Trophoblast cell (in vitro differentiated cells and primary cell): ENCODE data around the gene ARID3B.

Experiments
- DNase-seq, 2 donors: peaks; one replicate each; pipeline ENCODE4 v3.0.0-alpha.2; 2016
- H2AFZ ChIP-seq: 2 replicates; pipeline ENCODE4 v1.6.1; 2013; ENCODE audit warnings: low read length, moderate library complexity, mild to moderate bottlenecking; ENCODE audit not compliant: insufficient read depth, poor library complexity
- H2AK5ac ChIP-seq: 2 replicates; pipeline ENCODE4 v1.6.1; 2013; ENCODE audit warnings: mild to moderate bottlenecking, low read length
- H2BK120ac ChIP-seq: 2 replicates; pipeline ENCODE4 v1.6.1; 2013; ENCODE audit warnings: low read length, mild to moderate bottlenecking, moderate library complexity; ENCODE audit not compliant: insufficient read depth, poor library complexity
- H2BK12ac ChIP-seq: 2 replicates; pipeline ENCODE4 v1.6.1; 2013; ENCODE audit warnings: mild to moderate bottlenecking, low read length, moderate library complexity
- H2BK5ac ChIP-seq: 2 replicates; pipeline ENCODE4 v1.6.1; 2013; ENCODE audit warnings: low read length, low read depth, moderate library complexity, mild to moderate bottlenecking; ENCODE audit not compliant: poor library complexity
- H3K14ac ChIP-seq: 2 replicates; pipeline ENCODE4 v1.6.1; 2013; ENCODE audit warnings: mild to moderate bottlenecking, low read length
- H3K18ac ChIP-seq: 2 replicates; pipeline ENCODE4 v1.6.1; 2013; ENCODE audit warnings: mild to moderate bottlenecking, low read length
- H3K23ac ChIP-seq: 2 replicates; pipeline ENCODE4 v1.6.1; 2013; ENCODE audit warnings: low read length
- H3K27ac ChIP-seq: 2 replicates; pipeline ENCODE4 v1.5.1; 2013; ENCODE audit warnings: low read depth, mild to moderate bottlenecking, inconsistent platforms, low read length, moderate library complexity
- H3K27me3 ChIP-seq: 2 replicates; pipeline ENCODE4 v1.6.1; 2013; ENCODE audit warnings: inconsistent platforms, mild to moderate bottlenecking, low read length, moderate library complexity; ENCODE audit not compliant: insufficient read depth
- H3K36me3 ChIP-seq, 2 experiments: 1 replicate in 1 of 2; 2 replicates in 1 of 2; pipeline ENCODE4 v1.6.1; 2013; ENCODE audit warnings: low read length in 2 of 2, mild to moderate bottlenecking in 2 of 2, moderate library complexity in 1 of 2; ENCODE audit not compliant: insufficient read depth in 2 of 2, control insufficient read depth in 1 of 2
- H3K4ac ChIP-seq: 2 replicates; pipeline ENCODE4 v1.6.1; 2013; ENCODE audit warnings: low read depth, mild to moderate bottlenecking, low read length, moderate library complexity
- H3K4me1 ChIP-seq, 2 experiments: 1 replicate in 1 of 2; 2 replicates in 1 of 2; pipeline ENCODE4 v1.6.1; 2013; ENCODE audit warnings: low read length in 2 of 2, mild to moderate bottlenecking in 2 of 2, moderate library complexity in 1 of 2; ENCODE audit not compliant: insufficient read depth in 2 of 2, control insufficient read depth in 1 of 2
- H3K4me2 ChIP-seq: 2 replicates; pipeline ENCODE4 v1.6.1; 2013; ENCODE audit warnings: inconsistent platforms, mild to moderate bottlenecking, low read length, moderate library complexity
- H3K4me3 ChIP-seq: 2 replicates; pipeline ENCODE4 v1.5.1; 2013; ENCODE audit warnings: mild to moderate bottlenecking, low read depth, low read length, inconsistent platforms
- H3K79me1 ChIP-seq: one replicate; pipeline ENCODE4 v1.6.1; 2013; ENCODE audit warnings: low read length
- H3K79me2 ChIP-seq: 2 replicates; pipeline ENCODE4 v1.6.1; 2013; ENCODE audit warnings: low read length, mild to moderate bottlenecking; ENCODE audit not compliant: control insufficient read depth, insufficient read depth, poor library complexity
- H3K9ac ChIP-seq: 2 replicates; pipeline ENCODE4 v1.6.1; 2013; ENCODE audit warnings: mild to moderate bottlenecking, low read length
- H3K9me3 ChIP-seq: 2 replicates; pipeline ENCODE4 v1.6.1; 2013; ENCODE audit warnings: low read depth, mild to moderate bottlenecking, control low read depth, inconsistent platforms, low read length; ENCODE audit not compliant: insufficient read depth
- H4K12ac ChIP-seq: 2 replicates; pipeline ENCODE4 v1.6.1; 2013; ENCODE audit warnings: low read depth, mild to moderate bottlenecking, low read length, moderate library complexity
- H4K8ac ChIP-seq: 2 replicates; pipeline ENCODE4 v1.6.1; 2013; ENCODE audit warnings: low read depth, mild to moderate bottlenecking, low read length, moderate library complexity
- H4K91ac ChIP-seq: one replicate; pipeline ENCODE4 v1.6.1; 2013; ENCODE audit warnings: low read depth, mild to moderate bottlenecking, low read length, moderate library complexity
- WGBS: extraction: QIAGEN DNeasy Blood & Tissue Kit; methylation state at CpG from one replicate; pipeline ENCODE4 v1.1.7; 2013; ENCODE audit warnings: missing lambda C conversion rate; ENCODE audit not compliant: insufficient read length, insufficient coverage; ENCODE audit errors: extremely low coverage; 5-methylcytosine and 5-hydroxymethylcytosine counted together

The ARID3B gene

GRCh38 chr15:74613089-74613952, 72.3 kb downstream of the ARID3B start:
- WGBS = no CpG with 5 or more reads among the region's 6 CpGs
- no peak overlapping the region for H3K14ac ChIP-seq
- H4K12ac ChIP-seq = no peak overlapping the region
- peaks cover 23% of the 10 kb centered on the region for H3K79me2 ChIP-seq
- H2AFZ ChIP-seq = no peak overlapping the region
- no peak overlapping the region for H3K27ac ChIP-seq
- peaks cover 4 to 5% of the 10 kb centered on the region in 2 experiments for H3K36me3 ChIP-seq
- H3K4me1 ChIP-seq = peaks cover 3 to 8% of the 10 kb centered on the region in 2 experiments
- no peaks in the 10 kb centered on the region for H3K27me3 ChIP-seq
- H3K4ac ChIP-seq = no peak overlapping the region
- H2BK120ac ChIP-seq = no peak overlapping the region
- H3K9me3 ChIP-seq = no peaks in the 10 kb centered on the region
- H3K9ac ChIP-seq = no peak overlapping the region
- H3K4me3 ChIP-seq = no peak overlapping the region
- no peak overlapping the region for H3K23ac ChIP-seq
- no peak overlapping the region for H4K91ac ChIP-seq
- no peak overlapping the region for H3K18ac ChIP-seq
- H3K79me1 ChIP-seq = peaks cover 18% of the 10 kb centered on the region
- peak overlapping the region; percentile 13 for H2BK12ac ChIP-seq
- peak overlapping the region; percentile 56 for H2AK5ac ChIP-seq
- DNase-seq = peak; percentile 61 to 76
- H4K8ac ChIP-seq = no peak overlapping the region
- H3K4me2 ChIP-seq = no peak overlapping the region
- no peak overlapping the region for H2BK5ac ChIP-seq

GRCh38 chr15:74613953-74614743, 73.1 kb downstream of the ARID3B start:
- peak overlapping the region; percentile 73 for H4K8ac ChIP-seq
- WGBS = no CpG with 5 or more reads among the region's 38 CpGs
- peak; percentile 12 to 56 for DNase-seq

GRCh38 chr15:74614744-74615507, 73.9 kb downstream of the ARID3B start:
- Histone ChIP-seq H3K4ac (peak overlapping the region; percentile 60), H3K79me1 (peaks cover 18% of the 10 kb centered on the region)

More at GRCh38 chr15:74613953-74614743, 73.1 kb downstream of the ARID3B start:
- Histone ChIP-seq H4K91ac (peak overlapping the region; percentile 8), H3K14ac (no peak overlapping the region), H3K4me2 (peak overlapping the region; percentile 87), H3K79me1 (peaks cover 18% of the 10 kb centered on the region), H2AFZ (no peak overlapping the region), H2AK5ac (no peak overlapping the region), H2BK5ac (no peak overlapping the region), H3K27ac (no peak overlapping the region), H3K9ac (peak overlapping the region; percentile 31), H2BK120ac (peak overlapping the region; percentile 3), H2BK12ac (no peak overlapping the region), H4K12ac (no peak overlapping the region), H3K36me3 (peaks cover 7 to 11% of the 10 kb centered on the region in 2 experiments), H3K18ac (no peak overlapping the region), H3K27me3 (no peaks in the 10 kb centered on the region), H3K9me3 (no peaks in the 10 kb centered on the region), H3K4ac (no peak overlapping the region), H3K79me2 (peaks cover 25% of the 10 kb centered on the region), H3K23ac (no peak overlapping the region), H3K4me3 (peak overlapping the region; percentile 93), H3K4me1 (peaks cover 3 to 8% of the 10 kb centered on the region in 2 experiments)

More at GRCh38 chr15:74614744-74615507, 73.9 kb downstream of the ARID3B start:
- DNase-seq = peak; percentile 63 to 77
- Histone ChIP-seq H3K4me2 (peak overlapping the region; percentile 87), H4K12ac (peak overlapping the region; percentile 87), H3K4me1 (peaks cover 3 to 8% of the 10 kb centered on the region in 2 experiments), H2AFZ (peak overlapping the region; percentile 92), H4K91ac (peak overlapping the region; percentile 97), H3K9me3 (no peaks in the 10 kb centered on the region), H2BK5ac (peak overlapping the region; percentile 93), H2BK12ac (peak overlapping the region; percentile 32), H3K4me3 (peak overlapping the region; percentile 93), H4K8ac (peak overlapping the region; percentile 94), H3K79me2 (peaks cover 25% of the 10 kb centered on the region), H2AK5ac (peak overlapping the region; percentile 78), H3K36me3 (peaks cover 15 to 19% of the 10 kb centered on the region in 2 experiments), H3K14ac (peak overlapping the region; percentile 98), H3K9ac (peak overlapping the region; percentile 81), H3K23ac (no peak overlapping the region), H3K27me3 (no peaks in the 10 kb centered on the region), H3K18ac (peak overlapping the region; percentile 89), H3K27ac (peak overlapping the region; percentile 77), H2BK120ac (peak overlapping the region; percentile 96)
- whole genome bisulfite sequencing = no CpG with 5 or more reads among the region's 76 CpGs
